ENCODE results near the gene BAZ1B. TPM values are rescaled to one million over a fixed set of nuclear protein-coding genes. Genes with fewer than 3 reads are reported as not detected.

Gene BAZ1B
- total RNA-seq = 49.2 and 70.2 TPM in 2 replicates

GRCh38 chr7:73522105-73522872, at the start of gene BAZ1B:
BAZ1B (minus strand) TSS chr7:73522293; CDS start chr7:73521933, 360 bp downstream.

GRCh38 chr7:73557397-73558257, 35.5 kb upstream of the BAZ1B start, which contains the start of gene BCL7B:
BCL7B (minus strand) TSS chr7:73557690; CDS start chr7:73557578, 112 bp downstream.

Small RNAs within 50 kb of the gene (small RNA-seq; reads per million reads assigned to genes)
- gene RF00019 (not detected), gene RNU6-1198P (not detected)

Other genes with a start within 250 kb of the BAZ1B start
- 19.8 and 22.5 TPM in 2 replicates for gene NSUN5, start 213.5 kb downstream of the BAZ1B start, total RNA-seq
- not detected in 2 replicates for gene TRIM50, start 194.2 kb downstream of the BAZ1B start, total RNA-seq
- not detected in 2 replicates for gene FKBP6, start 194.1 kb downstream of the BAZ1B start, total RNA-seq
- under 0.01 and 0.20 TPM in 2 replicates for gene FZD9, start 88.5 kb downstream of the BAZ1B start, total RNA-seq
- 23.5 and 28.2 TPM in 2 replicates for gene BCL7B, start 35.4 kb upstream of the BAZ1B start, total RNA-seq
- 79.0 and 80.8 TPM in 2 replicates for gene TBL2, start 56.3 kb upstream of the BAZ1B start, total RNA-seq
- 0.39 and 1.5 TPM in 2 replicates for gene MLXIPL, start 102.2 kb upstream of the BAZ1B start, total RNA-seq
- gene VPS37D, start 145.5 kb upstream of the BAZ1B start, total RNA-seq = 2.3 and 2.9 TPM in 2 replicates
- 2.2 and 2.3 TPM in 2 replicates for gene DNAJC30, start 161.2 kb upstream of the BAZ1B start, total RNA-seq
- gene BUD23, start 161.3 kb upstream of the BAZ1B start, total RNA-seq = 26.5 and 34.2 TPM in 2 replicates
- 24.3 and 70.8 TPM in 2 replicates for gene STX1A, start 197.4 kb upstream of the BAZ1B start, total RNA-seq
- 22.8 and 27.8 TPM in 2 replicates for gene ABHD11, start 216.5 kb upstream of the BAZ1B start, total RNA-seq
- gene CLDN3, start 248.0 kb upstream of the BAZ1B start, total RNA-seq = not detected in 2 replicates

Measured in subcutaneous preadipocyte (primary cell).